Gastrocnemius medialis (tissue), 4 donors: ENCODE results near the gene PLEKHA5. TPM values are rescaled to one million over a fixed set of nuclear protein-coding genes. Genes with fewer than 3 reads are reported as not detected.

Source experiments
- ATAC-seq, 2 donors: fragments of 150-250 bp; one replicate each; pipeline ENCODE4 v1.9.1; 2016
- DNase-seq, 2 donors: peaks; one replicate each; pipeline ENCODE4 v3.0.0-alpha.2; 2019
- H3K27ac ChIP-seq, 4 donors: fragments of 200-600 bp; sonication (generic); 1 replicate in 1 of 4; 2 replicates in 3 of 4; pipeline ENCODE4 v1.5.1; 2016 to 2018; ENCODE audit warnings: mild to moderate bottlenecking in 2 of 4, moderate library complexity in 1 of 4
- H3K27me3 ChIP-seq, 3 donors: fragments of 200-600 bp; sonication (generic) in 2 of 3; 1 replicate in 1 of 3; 2 replicates in 2 of 3; pipeline versions ENCODE4 v1.5.1 to v1.6.0; 2016 to 2019; ENCODE audit warnings: mild to moderate bottlenecking in 1 of 3, moderate library complexity in 1 of 3
- H3K36me3 ChIP-seq, 2 donors: fragments of 200-600 bp; sonication (generic) in 1 of 2; one replicate each; pipeline ENCODE4 v1.5.1; 2017 to 2018
- H3K4me1 ChIP-seq, 2 donors: fragments of 200-600 bp; sonication (generic) in 1 of 2; one replicate each; pipeline ENCODE4 v1.5.1; 2016 to 2017; ENCODE audit warnings: mild to moderate bottlenecking in 2 of 2
- H3K4me3 ChIP-seq, 4 donors: fragments of 200-600 bp; sonication (generic) in 3 of 4; 1 replicate in 1 of 4; 2 replicates in 3 of 4; pipeline ENCODE4 v1.5.1; 2016 to 2019; ENCODE audit warnings: mild to moderate bottlenecking in 2 of 4
- H3K9me3 ChIP-seq, 3 donors: fragments of 200-600 bp; sonication (generic) in 2 of 3; 1 replicate in 1 of 3; 2 replicates in 2 of 3; pipeline ENCODE4 v1.5.1; 2016 to 2019
- CTCF ChIP-seq, 5 experiments: fragments of 450-650 bp in 3 of 5; fragments of 200-600 bp in 2 of 5; sonication (generic) in 2 of 5; IDR thresholded peaks in 4 of 5; conservative IDR thresholded peaks in 1 of 5; 1 replicate in 4 of 5; 2 replicates in 1 of 5; pipeline ENCODE4 v1.5.1; 2016 to 2019; ENCODE audit warnings: antibody characterized with exemption in 5 of 5, mild to moderate bottlenecking in 3 of 5, moderate library complexity in 3 of 5
- POLR2A ChIP-seq, 2 donors: fragments of 450-650 bp; IDR thresholded peaks; one replicate each; pipeline ENCODE4 v1.6.1; 2017; ENCODE audit warnings: antibody characterized with exemption in 2 of 2, mild to moderate bottlenecking in 2 of 2, moderate library complexity in 2 of 2
- in situ Hi-C, 4 donors: fragments of 200-750 bp; cut with MboI; loops; one replicate each; pipeline versions ENCODE4 v1.15.0 to v1.8.0; 2017; ENCODE audit warnings: low sequenced_read_pairs in 4 of 4
- intact Hi-C: fragments of 100-400 bp; cut with DNase I; formaldehyde crosslinking; loops from one replicate; pipeline ENCODE4 v1.15.1; 2023; ENCODE audit warnings: low total_unique reads
- total RNA-seq, 4 donors: library from RNA; depleted of rRNA; stranded (reverse); fragments of >200 nt; gene quantifications; one replicate each; pipeline versions ENCODE4 v1.1.0 to v1.2.3, GENCODE V29; 2016

PLEKHA5 gene
- total RNA-seq, 4 donors from 2014 or later: 1.0 to 2.7 (median 1.5) TPM

- Histone ChIP-seq H3K27ac (no peak overlapping the region), H3K4me3 (no peak overlapping the region), H3K36me3 (no peaks in the 10 kb centered on the region), H3K27me3 (no peaks in the 10 kb centered on the region), H3K4me1 (no peaks in the 10 kb centered on the region), H3K9me3 (no peaks in the 10 kb centered on the region)
- ATAC-seq: no peak
- intact Hi-C loops: no loop called here
- in situ Hi-C loops: no loop called here
- no peak for TF ChIP-seq CTCF (IDR thresholded peaks at IDR 0.05 in 4 of 5, conservative IDR thresholded peaks at IDR 0.05 in 1 of 5)
- TF ChIP-seq POLR2A (IDR thresholded peaks at IDR 0.05): no peak
- DNase-seq: no peak
Observed at GRCh38 chr12:19165451-19165850, 35.9 kb downstream of the PLEKHA5 start.

DNA sequence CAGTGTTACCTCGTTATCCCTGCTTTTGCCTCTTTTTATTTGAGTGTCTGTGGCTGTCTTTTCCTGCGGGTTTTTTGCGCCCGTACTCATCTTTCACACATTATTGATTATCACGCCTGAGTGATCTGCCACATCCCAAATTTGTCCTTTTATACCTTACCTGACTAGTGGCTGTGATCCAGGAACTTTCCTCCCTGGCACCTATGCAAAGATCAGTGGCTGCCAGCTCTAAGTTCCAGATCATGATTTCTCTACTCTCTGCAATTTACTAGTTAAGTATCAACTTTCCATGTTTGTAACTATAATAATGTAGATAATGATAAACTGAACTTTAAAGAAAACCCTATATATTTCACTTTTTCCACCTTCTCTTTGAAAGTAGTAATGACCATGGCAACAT is 36.9 kb downstream of the PLEKHA5 start:
- no peak overlapping the region for H3K4me3 ChIP-seq
- in situ Hi-C loops: no loop called here
- no peaks in the 10 kb centered on the region for H3K36me3 ChIP-seq
- H3K4me1 ChIP-seq: no peaks in the 10 kb centered on the region
- DNase-seq (no peak), ATAC-seq (no peak)
- no peaks in the 10 kb centered on the region for H3K27me3 ChIP-seq
- H3K9me3 ChIP-seq: no peaks in the 10 kb centered on the region
- intact Hi-C loops: no loop called here
- H3K27ac ChIP-seq: no peak overlapping the region
- TF ChIP-seq CTCF (IDR thresholded peaks at IDR 0.05 in 4 of 5, conservative IDR thresholded peaks at IDR 0.05 in 1 of 5) (no peak), POLR2A (IDR thresholded peaks at IDR 0.05) (no peak)

DNA sequence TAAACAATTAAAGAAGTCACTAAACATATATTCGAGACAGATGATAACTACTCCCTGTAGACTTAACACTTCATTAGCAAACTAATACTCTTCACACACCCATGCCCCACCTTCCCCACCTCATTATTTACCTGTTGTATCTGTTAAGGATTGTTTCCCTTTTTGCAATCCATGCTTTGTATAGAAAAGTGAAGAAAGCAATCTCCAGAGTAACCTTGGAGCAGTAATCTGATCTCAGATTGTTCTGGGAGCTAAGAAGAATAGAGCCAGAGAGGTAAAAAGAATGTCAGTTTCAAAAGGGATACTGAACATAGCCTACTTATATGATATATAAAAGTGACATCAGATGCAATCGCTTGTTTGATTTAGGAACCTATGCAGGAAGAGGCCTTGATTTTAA is 37.4 kb downstream of the PLEKHA5 start:
- Histone ChIP-seq H3K27me3 (no peaks in the 10 kb centered on the region), H3K4me1 (no peaks in the 10 kb centered on the region), H3K36me3 (no peaks in the 10 kb centered on the region), H3K9me3 (no peaks in the 10 kb centered on the region), H3K27ac (no peak overlapping the region), H3K4me3 (no peak overlapping the region)
- no peak for TF ChIP-seq CTCF (IDR thresholded peaks at IDR 0.05 in 4 of 5, conservative IDR thresholded peaks at IDR 0.05 in 1 of 5)
- no peak for TF ChIP-seq POLR2A (IDR thresholded peaks at IDR 0.05)
- intact Hi-C loops (no loop called here), in situ Hi-C loops (no loop called here)
- no peak for DNase-seq
- no peak for ATAC-seq

DNA sequence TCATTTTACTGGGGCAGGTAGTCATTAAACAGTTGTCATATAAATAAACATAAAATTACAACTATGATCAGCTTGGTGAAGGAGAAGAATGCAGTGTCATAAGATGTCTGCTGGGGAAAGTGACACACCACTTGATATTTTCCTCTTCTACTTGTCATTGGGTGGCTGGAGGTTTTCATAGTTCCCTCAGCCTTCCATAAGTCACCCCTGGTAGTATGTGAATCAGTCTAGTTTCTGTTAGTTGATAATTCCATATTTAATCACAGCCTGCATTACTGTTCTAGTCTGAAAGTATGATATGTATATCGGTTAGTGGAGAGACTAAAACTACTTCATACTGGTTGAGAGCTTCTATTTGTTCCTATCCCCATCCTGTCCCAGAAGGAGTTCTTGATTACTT is 38.2 kb downstream of the PLEKHA5 start:
- no peaks in the 10 kb centered on the region for H3K36me3 ChIP-seq
- no peak overlapping the region for H3K27ac ChIP-seq
- intact Hi-C loops: no loop called here
- no peak overlapping the region for H3K4me3 ChIP-seq
- ATAC-seq (no peak), DNase-seq (no peak)
- no peaks in the 10 kb centered on the region for H3K27me3 ChIP-seq
- H3K4me1 ChIP-seq: no peaks in the 10 kb centered on the region
- in situ Hi-C loops: no loop called here
- TF ChIP-seq POLR2A (IDR thresholded peaks at IDR 0.05): no peak
- TF ChIP-seq CTCF (IDR thresholded peaks at IDR 0.05 in 4 of 5, conservative IDR thresholded peaks at IDR 0.05 in 1 of 5): no peak
- no peaks in the 10 kb centered on the region for H3K9me3 ChIP-seq

DNA sequence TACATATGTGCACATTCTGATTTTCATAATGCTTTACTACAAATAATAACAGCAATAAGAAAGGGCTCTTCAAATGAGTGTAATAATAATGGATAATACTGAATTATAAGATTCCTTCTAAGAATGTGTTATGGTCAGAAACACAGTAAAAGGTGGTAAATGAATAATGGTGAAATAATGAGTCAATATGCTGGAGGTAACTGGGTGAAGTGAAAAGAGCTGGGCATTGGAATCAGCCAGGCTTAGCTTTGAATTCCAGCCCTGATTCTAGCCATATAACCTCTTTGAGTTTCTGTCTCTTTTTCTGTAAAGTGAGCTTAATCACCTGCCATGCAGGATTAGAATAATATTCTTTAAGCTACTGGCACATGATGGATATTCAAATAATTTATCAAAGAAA is 39.1 kb downstream of the PLEKHA5 start:
- intact Hi-C loops (no loop called here), in situ Hi-C loops (no loop called here)
- Histone ChIP-seq H3K27ac (no peak overlapping the region), H3K4me1 (no peaks in the 10 kb centered on the region), H3K9me3 (no peaks in the 10 kb centered on the region), H3K4me3 (no peak overlapping the region), H3K36me3 (no peaks in the 10 kb centered on the region), H3K27me3 (no peaks in the 10 kb centered on the region)
- DNase-seq (no peak), ATAC-seq (no peak)
- TF ChIP-seq POLR2A (IDR thresholded peaks at IDR 0.05): no peak
